ENCODE measurements around the gene ATP2C2. TPM values are rescaled to one million over a fixed set of nuclear protein-coding genes. Genes with fewer than 3 reads are reported as not detected.

Gene ATP2C2
- total RNA-seq, 1 experiment from 2014 or later: 4.3 TPM

DNA sequence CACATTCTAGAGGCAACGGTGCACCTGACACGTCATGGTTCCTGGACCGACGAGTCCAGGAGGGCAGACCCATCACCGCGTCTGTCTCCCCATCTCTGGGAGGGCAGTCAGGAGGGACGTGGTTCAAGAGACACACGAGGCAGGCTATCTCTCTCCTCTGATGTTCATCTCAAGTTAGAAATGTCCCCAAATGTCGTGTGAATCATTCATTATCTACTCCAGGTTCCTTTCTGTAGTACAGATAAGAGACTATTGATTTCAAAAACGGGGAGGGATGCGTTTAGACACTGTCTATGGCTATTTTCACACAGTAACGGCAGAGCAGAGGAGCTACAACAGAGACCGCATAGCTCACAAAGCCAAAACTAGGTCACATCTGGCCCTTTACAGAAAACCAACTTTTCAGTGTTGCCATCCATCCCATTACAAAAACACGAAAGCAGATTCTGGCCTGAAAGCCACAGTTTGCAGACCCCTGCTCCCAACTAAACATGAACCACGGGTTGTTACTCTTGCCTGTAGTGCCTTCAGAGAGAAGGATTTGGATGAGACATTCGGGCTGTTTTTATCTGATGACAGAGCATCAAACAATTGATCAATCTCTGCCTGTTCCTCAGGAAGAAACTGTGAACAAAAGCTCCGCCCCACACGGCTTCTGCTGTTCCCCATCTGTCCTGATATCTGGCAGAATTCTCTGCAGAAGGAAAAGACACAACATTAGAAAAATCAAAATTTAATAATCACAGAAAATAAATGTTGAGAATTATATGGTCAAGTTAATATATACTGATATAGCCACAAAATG, 129.3 kb downstream of the ATP2C2 start:
- ATAC-seq: no peak
- Mint-ChIP-seq H3K4me3 (no peak overlapping the region), H3K27me3 (ENCODE audit: low read depth) (no peaks in the 10 kb centered on the region), H3K4me1 (peaks cover 10% of the 10 kb centered on the region; the same call in 1 of the 2 replicates), H3K9me3 (peaks cover 24% of the 10 kb centered on the region), H3K36me3 (peaks cover 56% of the 10 kb centered on the region), H3K27ac (no peak overlapping the region)
- no peak for TF ChIP-seq MYBL2 (CRISPR knock-in tag; IDR thresholded peaks at IDR 0.05)
- no peak for TF ChIP-seq ZNF396 (CRISPR knock-in tag; IDR thresholded peaks at IDR 0.05; ENCODE audit: borderline replicate concordance)
- TF ChIP-seq, protein P1, sequence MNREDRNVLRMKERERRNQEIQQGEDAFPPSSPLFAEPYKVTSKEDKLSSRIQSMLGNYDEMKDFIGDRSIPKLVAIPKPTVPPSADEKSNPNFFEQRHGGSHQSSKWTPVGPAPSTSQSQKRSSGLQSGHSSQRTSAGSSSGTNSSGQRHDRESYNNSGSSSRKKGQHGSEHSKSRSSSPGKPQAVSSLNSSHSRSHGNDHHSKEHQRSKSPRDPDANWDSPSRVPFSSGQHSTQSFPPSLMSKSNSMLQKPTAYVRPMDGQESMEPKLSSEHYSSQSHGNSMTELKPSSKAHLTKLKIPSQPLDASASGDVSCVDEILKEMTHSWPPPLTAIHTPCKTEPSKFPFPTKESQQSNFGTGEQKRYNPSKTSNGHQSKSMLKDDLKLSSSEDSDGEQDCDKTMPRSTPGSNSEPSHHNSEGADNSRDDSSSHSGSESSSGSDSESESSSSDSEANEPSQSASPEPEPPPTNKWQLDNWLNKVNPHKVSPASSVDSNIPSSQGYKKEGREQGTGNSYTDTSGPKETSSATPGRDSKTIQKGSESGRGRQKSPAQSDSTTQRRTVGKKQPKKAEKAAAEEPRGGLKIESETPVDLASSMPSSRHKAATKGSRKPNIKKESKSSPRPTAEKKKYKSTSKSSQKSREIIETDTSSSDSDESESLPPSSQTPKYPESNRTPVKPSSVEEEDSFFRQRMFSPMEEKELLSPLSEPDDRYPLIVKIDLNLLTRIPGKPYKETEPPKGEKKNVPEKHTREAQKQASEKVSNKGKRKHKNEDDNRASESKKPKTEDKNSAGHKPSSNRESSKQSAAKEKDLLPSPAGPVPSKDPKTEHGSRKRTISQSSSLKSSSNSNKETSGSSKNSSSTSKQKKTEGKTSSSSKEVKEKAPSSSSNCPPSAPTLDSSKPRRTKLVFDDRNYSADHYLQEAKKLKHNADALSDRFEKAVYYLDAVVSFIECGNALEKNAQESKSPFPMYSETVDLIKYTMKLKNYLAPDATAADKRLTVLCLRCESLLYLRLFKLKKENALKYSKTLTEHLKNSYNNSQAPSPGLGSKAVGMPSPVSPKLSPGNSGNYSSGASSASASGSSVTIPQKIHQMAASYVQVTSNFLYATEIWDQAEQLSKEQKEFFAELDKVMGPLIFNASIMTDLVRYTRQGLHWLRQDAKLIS (CRISPR knock-in tag; IDR thresholded peaks at IDR 0.05; ENCODE audit: borderline replicate concordance): no peak
- no peak for TF ChIP-seq ATF3 (CRISPR knock-in tag; conservative IDR thresholded peaks at IDR 0.05)
- TF ChIP-seq, protein P2, sequence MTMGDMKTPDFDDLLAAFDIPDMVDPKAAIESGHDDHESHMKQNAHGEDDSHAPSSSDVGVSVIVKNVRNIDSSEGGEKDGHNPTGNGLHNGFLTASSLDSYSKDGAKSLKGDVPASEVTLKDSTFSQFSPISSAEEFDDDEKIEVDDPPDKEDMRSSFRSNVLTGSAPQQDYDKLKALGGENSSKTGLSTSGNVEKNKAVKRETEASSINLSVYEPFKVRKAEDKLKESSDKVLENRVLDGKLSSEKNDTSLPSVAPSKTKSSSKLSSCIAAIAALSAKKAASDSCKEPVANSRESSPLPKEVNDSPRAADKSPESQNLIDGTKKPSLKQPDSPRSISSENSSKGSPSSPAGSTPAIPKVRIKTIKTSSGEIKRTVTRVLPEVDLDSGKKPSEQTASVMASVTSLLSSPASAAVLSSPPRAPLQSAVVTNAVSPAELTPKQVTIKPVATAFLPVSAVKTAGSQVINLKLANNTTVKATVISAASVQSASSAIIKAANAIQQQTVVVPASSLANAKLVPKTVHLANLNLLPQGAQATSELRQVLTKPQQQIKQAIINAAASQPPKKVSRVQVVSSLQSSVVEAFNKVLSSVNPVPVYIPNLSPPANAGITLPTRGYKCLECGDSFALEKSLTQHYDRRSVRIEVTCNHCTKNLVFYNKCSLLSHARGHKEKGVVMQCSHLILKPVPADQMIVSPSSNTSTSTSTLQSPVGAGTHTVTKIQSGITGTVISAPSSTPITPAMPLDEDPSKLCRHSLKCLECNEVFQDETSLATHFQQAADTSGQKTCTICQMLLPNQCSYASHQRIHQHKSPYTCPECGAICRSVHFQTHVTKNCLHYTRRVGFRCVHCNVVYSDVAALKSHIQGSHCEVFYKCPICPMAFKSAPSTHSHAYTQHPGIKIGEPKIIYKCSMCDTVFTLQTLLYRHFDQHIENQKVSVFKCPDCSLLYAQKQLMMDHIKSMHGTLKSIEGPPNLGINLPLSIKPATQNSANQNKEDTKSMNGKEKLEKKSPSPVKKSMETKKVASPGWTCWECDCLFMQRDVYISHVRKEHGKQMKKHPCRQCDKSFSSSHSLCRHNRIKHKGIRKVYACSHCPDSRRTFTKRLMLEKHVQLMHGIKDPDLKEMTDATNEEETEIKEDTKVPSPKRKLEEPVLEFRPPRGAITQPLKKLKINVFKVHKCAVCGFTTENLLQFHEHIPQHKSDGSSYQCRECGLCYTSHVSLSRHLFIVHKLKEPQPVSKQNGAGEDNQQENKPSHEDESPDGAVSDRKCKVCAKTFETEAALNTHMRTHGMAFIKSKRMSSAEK (CRISPR knock-in tag; IDR thresholded peaks at IDR 0.05; ENCODE audit: borderline replicate concordance): no peak
- no peak for TF ChIP-seq CBFB (CRISPR knock-in tag; IDR thresholded peaks at IDR 0.05; ENCODE audit: low read depth)
- no peak for TF ChIP-seq TP53 (CRISPR knock-in tag; IDR thresholded peaks at IDR 0.05)
- ChIA-PET POLR2A (no interaction called here), CTCF (interaction anchor here (1.3 to 1.5 kb wide), 3 partner anchors 9 to 129 kb away, joined by 3 to 5 read pairs (median 4); partner anchors contain the start of gene ATP2C2)
- no peak for DNase-seq (ENCODE audit: low spot score)

- no peak for TF ChIP-seq NFE2L1 (CRISPR knock-in tag; IDR thresholded peaks at IDR 0.05)
- TF ChIP-seq RORB (CRISPR knock-in tag; IDR thresholded peaks at IDR 0.05): no peak
- no peak for TF ChIP-seq FOXK1 (CRISPR knock-in tag; IDR thresholded peaks at IDR 0.05)
- no peak for TF ChIP-seq TEAD1 (CRISPR knock-in tag; IDR thresholded peaks at IDR 0.05)
- TF ChIP-seq ATF1 (CRISPR knock-in tag; IDR thresholded peaks at IDR 0.05): no peak
- no peak for TF ChIP-seq TEAD4 (CRISPR knock-in tag; IDR thresholded peaks at IDR 0.05)
- TF ChIP-seq USF1 (CRISPR knock-in tag; IDR thresholded peaks at IDR 0.05): no peak
- TF ChIP-seq IRF2 (CRISPR knock-in tag; IDR thresholded peaks at IDR 0.05; ENCODE audit: borderline replicate concordance, low read depth): no peak
- TF ChIP-seq NR2C2 (CRISPR knock-in tag; IDR thresholded peaks at IDR 0.05): no peak
- TF ChIP-seq USF2 (CRISPR knock-in tag; IDR thresholded peaks at IDR 0.05): no peak
- no peaks in the 10 kb centered on the region for H3K27me3 Mint-ChIP-seq (ENCODE audit: low read depth)
- H3K4me3 Mint-ChIP-seq: no peak overlapping the region
- H3K27ac Mint-ChIP-seq: no peak overlapping the region
- peaks cover 50% of the 10 kb centered on the region for H3K36me3 Mint-ChIP-seq
- ChIA-PET CTCF (interaction anchor here (0.9 to 1.3 kb wide), 2 partner anchors 8 to 381 kb away, joined by 3 to 5 read pairs; partner anchors contain the start of gene MBTPS1), POLR2A (no interaction called here)
- DNase-seq (ENCODE audit: low spot score): no peak
- ATAC-seq: no peak
- H3K9me3 Mint-ChIP-seq: peaks cover 18% of the 10 kb centered on the region
- H3K4me1 Mint-ChIP-seq: peaks cover 10% of the 10 kb centered on the region; the same call in 1 of the 2 replicates
These were observed 129.9 kb downstream of the ATP2C2 start for GRCh38 chr16:84498223-84498610.

Data from WTC11 (cell line).